ENCODE results near the gene YWHAB.
"Not testable (repeated sequence)": the region's sequence is repeated elsewhere in the genome, so short reads cannot be mapped to it uniquely, and the experiment has no call there.

YWHAB gene

DNA sequence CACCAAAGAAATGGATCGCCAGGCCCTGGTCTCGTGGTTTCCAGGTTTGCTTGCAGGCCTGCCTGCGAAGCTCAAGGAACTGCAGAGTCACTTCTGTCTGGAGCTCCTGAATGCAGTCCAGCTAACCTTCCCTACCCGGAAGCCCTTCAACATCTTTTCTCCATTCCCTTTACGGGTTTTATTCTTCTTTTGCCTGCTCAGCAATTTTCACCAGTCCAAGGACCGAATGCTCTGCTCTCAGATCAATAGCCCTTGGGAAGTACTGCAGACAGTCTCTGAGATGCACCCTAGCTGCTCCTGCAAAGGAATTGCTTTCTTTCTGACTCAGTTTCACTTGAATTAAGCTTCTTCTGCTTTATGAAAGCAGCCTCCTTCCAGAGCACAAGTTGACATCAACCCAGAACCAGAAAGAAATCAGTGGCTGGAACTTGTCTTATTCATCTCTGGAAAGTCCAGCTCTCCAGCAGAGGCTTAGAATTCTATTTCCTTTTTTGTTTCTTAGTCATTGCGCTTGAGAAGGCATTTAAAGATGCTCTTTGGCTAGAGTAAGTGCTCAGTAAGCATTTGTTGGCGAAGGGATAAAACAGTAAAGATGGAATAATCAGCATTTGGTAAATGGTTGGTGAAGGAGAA is 18.7 kb upstream of the YWHAB start:
- H3K4me3 ChIP-seq (ENCODE audit: low read length): no peak overlapping the region
- TF ChIP-seq, protein P1, sequence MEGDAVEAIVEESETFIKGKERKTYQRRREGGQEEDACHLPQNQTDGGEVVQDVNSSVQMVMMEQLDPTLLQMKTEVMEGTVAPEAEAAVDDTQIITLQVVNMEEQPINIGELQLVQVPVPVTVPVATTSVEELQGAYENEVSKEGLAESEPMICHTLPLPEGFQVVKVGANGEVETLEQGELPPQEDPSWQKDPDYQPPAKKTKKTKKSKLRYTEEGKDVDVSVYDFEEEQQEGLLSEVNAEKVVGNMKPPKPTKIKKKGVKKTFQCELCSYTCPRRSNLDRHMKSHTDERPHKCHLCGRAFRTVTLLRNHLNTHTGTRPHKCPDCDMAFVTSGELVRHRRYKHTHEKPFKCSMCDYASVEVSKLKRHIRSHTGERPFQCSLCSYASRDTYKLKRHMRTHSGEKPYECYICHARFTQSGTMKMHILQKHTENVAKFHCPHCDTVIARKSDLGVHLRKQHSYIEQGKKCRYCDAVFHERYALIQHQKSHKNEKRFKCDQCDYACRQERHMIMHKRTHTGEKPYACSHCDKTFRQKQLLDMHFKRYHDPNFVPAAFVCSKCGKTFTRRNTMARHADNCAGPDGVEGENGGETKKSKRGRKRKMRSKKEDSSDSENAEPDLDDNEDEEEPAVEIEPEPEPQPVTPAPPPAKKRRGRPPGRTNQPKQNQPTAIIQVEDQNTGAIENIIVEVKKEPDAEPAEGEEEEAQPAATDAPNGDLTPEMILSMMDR (IDR thresholded peaks at IDR 0.05; ENCODE audit: insufficient read depth, low read depth, low read length, missing control alignments): no peak
- DNase-seq (ENCODE audit: low read depth): no peak

DNA sequence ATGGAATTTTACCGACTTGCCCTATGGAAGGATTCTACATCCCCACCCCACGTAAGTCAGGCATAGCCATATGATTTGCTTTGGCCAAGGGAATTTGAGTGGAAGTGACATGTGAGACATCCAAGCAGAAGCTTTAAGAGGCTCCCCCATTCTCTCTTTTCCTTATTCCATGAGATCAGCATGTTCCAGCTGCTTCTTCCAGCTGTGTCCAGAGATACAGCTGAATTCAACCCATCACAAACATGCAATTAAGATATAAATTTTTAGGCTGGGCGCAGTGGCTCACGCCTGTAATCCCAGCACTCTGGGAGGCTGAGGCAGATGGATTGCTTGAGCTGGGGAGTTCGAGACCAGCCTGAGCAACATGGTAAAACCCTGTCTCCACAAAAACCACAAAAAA is 16.0 kb upstream of the YWHAB start:
- TF ChIP-seq, protein P1 (IDR thresholded peaks at IDR 0.05; ENCODE audit: insufficient read depth, low read depth, low read length, missing control alignments): no peak
- no peak overlapping the region for H3K4me3 ChIP-seq (ENCODE audit: low read length)
- DNase-seq (ENCODE audit: low read depth): no peak

DNA sequence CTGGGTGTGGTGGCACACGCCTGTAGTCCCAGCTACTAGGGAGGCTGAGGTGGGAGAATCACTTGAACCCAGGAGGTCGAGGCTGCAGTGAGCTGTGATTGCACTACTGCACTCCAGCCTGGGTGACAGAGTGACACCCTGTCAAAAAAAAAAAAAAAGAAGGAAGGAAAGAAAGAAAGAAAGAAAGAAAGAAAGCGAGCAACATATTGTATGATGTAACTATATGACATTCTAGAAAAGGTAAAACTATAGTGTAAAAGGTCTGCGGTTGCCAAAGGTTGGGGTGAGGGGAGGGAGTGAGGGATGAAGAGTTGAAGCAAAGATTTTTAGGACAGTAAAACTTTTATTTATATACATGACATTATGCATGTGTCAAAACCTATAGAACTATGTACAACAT is 3.1 kb upstream of the YWHAB start:
- not testable (repeated sequence) for DNase-seq (ENCODE audit: low read depth); H3K4me3 ChIP-seq (ENCODE audit: low read length)

DNA sequence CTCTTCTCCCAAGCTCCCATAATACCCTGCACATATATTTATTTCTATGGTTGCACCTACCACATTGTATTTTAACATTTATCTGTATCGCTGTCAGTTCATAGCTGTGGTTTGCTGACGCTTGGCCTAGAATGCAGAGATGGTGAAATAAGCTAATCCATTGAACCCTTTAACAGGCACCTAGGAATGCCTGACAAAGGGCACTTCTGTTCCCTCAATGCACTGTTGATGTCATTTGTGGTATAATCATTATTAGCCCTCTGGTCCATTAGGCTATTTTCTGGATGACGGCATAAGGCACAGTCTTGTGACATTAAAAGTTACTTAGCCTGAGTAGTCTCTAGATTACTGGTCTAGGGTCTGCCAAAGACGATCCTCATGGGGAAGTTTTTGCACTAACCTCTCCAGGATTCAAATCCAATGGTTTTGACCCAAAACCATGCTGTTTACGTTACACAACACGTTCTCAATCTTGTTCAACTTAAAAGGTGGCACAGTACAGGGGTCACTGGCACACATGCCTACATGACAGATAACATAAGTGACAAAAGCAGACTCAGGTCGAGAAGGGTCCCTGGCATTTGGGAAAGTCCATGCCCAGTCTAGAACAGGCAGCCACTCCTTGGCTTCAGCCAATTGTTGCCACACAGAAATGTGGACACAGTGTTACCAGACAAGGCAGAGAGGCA is 2.1 kb upstream of the YWHAB start:
- no peak overlapping the region for H3K4me3 ChIP-seq (ENCODE audit: low read length)
- TF ChIP-seq, protein P1 (IDR thresholded peaks at IDR 0.05; ENCODE audit: insufficient read depth, low read depth, low read length, missing control alignments): no peak
- DNase-seq (ENCODE audit: low read depth): no peak

GRCh38 chr20:44884907-44885391 is 556 bp upstream of the YWHAB start:
- no peak for DNase-seq (ENCODE audit: low read depth)
- TF ChIP-seq, protein P1 (IDR thresholded peaks at IDR 0.05; ENCODE audit: insufficient read depth, low read depth, low read length, missing control alignments): no peak

GRCh38 chr20:44886266-44886651 is 754 bp downstream of the YWHAB start:
- H3K4me3 ChIP-seq (ENCODE audit: low read length): peak overlapping the region; percentile 97
- no peak for DNase-seq (ENCODE audit: low read depth)
- TF ChIP-seq, protein P1 (IDR thresholded peaks at IDR 0.05; ENCODE audit: insufficient read depth, low read depth, low read length, missing control alignments): no peak

More at GRCh38 chr20:44884907-44885391, 556 bp upstream of the YWHAB start:
- peak overlapping the region; percentile 97 for H3K4me3 ChIP-seq (ENCODE audit: low read length)

GRCh38 chr20:44886828-44887227 is 1.3 kb downstream of the YWHAB start:
- peak overlapping the region; percentile 97 for H3K4me3 ChIP-seq (ENCODE audit: low read length)
- TF ChIP-seq, protein P1 (IDR thresholded peaks at IDR 0.05; ENCODE audit: insufficient read depth, low read depth, low read length, missing control alignments): no peak
- no peak for DNase-seq (ENCODE audit: low read depth)

Measured in epithelial cell of esophagus (primary cell).